ENCODE measurements around the gene DIP2C. TPM values are rescaled to one million over a fixed set of nuclear protein-coding genes. Genes with fewer than 3 reads are reported as not detected.
"Not testable (repeated sequence)": the region's sequence is repeated elsewhere in the genome, so short reads cannot be mapped to it uniquely, and the experiment has no call there.

Gene DIP2C
- total RNA-seq, 1 experiment from 2014 or later = 11.4 TPM

GRCh38 chr10:653991-654646, 35.3 kb downstream of the DIP2C start:
- intact Hi-C loops (cut with micrococcal nuclease; ENCODE audit: unreplicated experiment) = no loop called here
- ChIA-PET CTCF (no interaction called here), POLR2A (no interaction called here)
- Mint-ChIP-seq H3K4me1 (ENCODE audit: low read depth, unreplicated experiment) (peaks cover 17% of the 10 kb centered on the region), H3K4me3 (ENCODE audit: unreplicated experiment) (no peak overlapping the region), H3K36me3 (ENCODE audit: insufficient read depth, unreplicated experiment) (peaks cover 18% of the 10 kb centered on the region), H3K27me3 (ENCODE audit: insufficient read depth, unreplicated experiment) (no peaks in the 10 kb centered on the region), H3K27ac (ENCODE audit: unreplicated experiment) (no peak overlapping the region), H3K9me3 (ENCODE audit: unreplicated experiment) (no peaks in the 10 kb centered on the region)
- Histone ChIP-seq H3K4me3 (ENCODE audit: low read depth, low read length) (no peak overlapping the region), H3K4me1 (peaks cover 25% of the 10 kb centered on the region), H3K36me3 (ENCODE audit: control insufficient read depth, insufficient read depth, low read length) (no peaks in the 10 kb centered on the region), H3K27me3 (replicated peaks; ENCODE audit: control insufficient read depth, insufficient read depth, low read length) (no peaks in the 10 kb centered on the region), H3K9me3 (no peaks in the 10 kb centered on the region)
- no TSS peak for BruUV-seq (replicated peaks)
- no peak for TF ChIP-seq CTCF (IDR thresholded peaks at IDR 0.05; ENCODE audit: insufficient read depth in 1 of 2, low read depth in 1 of 2, low read length in 1 of 2, severe bottlenecking in 1 of 2, unreplicated experiment in 1 of 2)
- peak; percentile 35 to 56 for DNase-seq

GRCh38 chr10:652832-653459, 36.5 kb downstream of the DIP2C start:
- BruUV-seq (replicated peaks); H3K4me3 ChIP-seq (ENCODE audit: low read depth, low read length); H3K27me3 ChIP-seq (replicated peaks; ENCODE audit: control insufficient read depth, insufficient read depth, low read length); H3K27me3 Mint-ChIP-seq (ENCODE audit: insufficient read depth, unreplicated experiment); H3K36me3 ChIP-seq (ENCODE audit: control insufficient read depth, insufficient read depth, low read length); POLR2A ChIA-PET; intact Hi-C loops (cut with micrococcal nuclease; ENCODE audit: unreplicated experiment); CTCF ChIA-PET; H3K9me3 Mint-ChIP-seq (ENCODE audit: unreplicated experiment); H3K9me3 ChIP-seq; H3K4me3 Mint-ChIP-seq (ENCODE audit: unreplicated experiment): not testable (repeated sequence)
- Mint-ChIP-seq H3K4me1 (ENCODE audit: low read depth, unreplicated experiment) (peaks cover 17% of the 10 kb centered on the region), H3K36me3 (ENCODE audit: insufficient read depth, unreplicated experiment) (peaks cover 18% of the 10 kb centered on the region), H3K27ac (ENCODE audit: unreplicated experiment) (peak overlapping the region; percentile 48)
- H3K4me1 ChIP-seq = peaks cover 25% of the 10 kb centered on the region
- peak in 1 of 2 experiments; percentile 29 for DNase-seq

GRCh38 chr10:652233-652632, 37.2 kb downstream of the DIP2C start:
- no peak overlapping the region for H3K4me3 Mint-ChIP-seq (ENCODE audit: unreplicated experiment)

More at GRCh38 chr10:652233-652632, 37.2 kb downstream of the DIP2C start:
- CTCF ChIA-PET = no interaction called here
- Histone ChIP-seq H3K36me3 (ENCODE audit: control insufficient read depth, insufficient read depth, low read length) (no peaks in the 10 kb centered on the region), H3K4me1 (peaks cover 25% of the 10 kb centered on the region), H3K9me3 (no peaks in the 10 kb centered on the region), H3K27me3 (replicated peaks; ENCODE audit: control insufficient read depth, insufficient read depth, low read length) (no peaks in the 10 kb centered on the region), H3K4me3 (ENCODE audit: low read depth, low read length) (no peak overlapping the region)
- BruUV-seq (replicated peaks) = no TSS peak
- Mint-ChIP-seq H3K27ac (ENCODE audit: unreplicated experiment) (peak overlapping the region; percentile 48), H3K4me1 (ENCODE audit: low read depth, unreplicated experiment) (peaks cover 17% of the 10 kb centered on the region), H3K36me3 (ENCODE audit: insufficient read depth, unreplicated experiment) (peaks cover 18% of the 10 kb centered on the region), H3K9me3 (ENCODE audit: unreplicated experiment) (no peaks in the 10 kb centered on the region), H3K27me3 (ENCODE audit: insufficient read depth, unreplicated experiment) (no peaks in the 10 kb centered on the region)
- no peak for TF ChIP-seq CTCF (IDR thresholded peaks at IDR 0.05; ENCODE audit: insufficient read depth in 1 of 2, low read depth in 1 of 2, low read length in 1 of 2, severe bottlenecking in 1 of 2, unreplicated experiment in 1 of 2)
- peak in 1 of 2 experiments; percentile 44 for DNase-seq
- intact Hi-C loops (cut with micrococcal nuclease; ENCODE audit: unreplicated experiment) = no loop called here
- POLR2A ChIA-PET = no interaction called here
